ENCODE measurements around the gene PTGIR. TPM values are rescaled to one million over a fixed set of nuclear protein-coding genes. Genes with fewer than 3 reads are reported as not detected.

Gene PTGIR
- total RNA-seq, 4 donors from 2014 or later: 0.55 to 2.4 (median 2.2) TPM; not detected in 1

DNA sequence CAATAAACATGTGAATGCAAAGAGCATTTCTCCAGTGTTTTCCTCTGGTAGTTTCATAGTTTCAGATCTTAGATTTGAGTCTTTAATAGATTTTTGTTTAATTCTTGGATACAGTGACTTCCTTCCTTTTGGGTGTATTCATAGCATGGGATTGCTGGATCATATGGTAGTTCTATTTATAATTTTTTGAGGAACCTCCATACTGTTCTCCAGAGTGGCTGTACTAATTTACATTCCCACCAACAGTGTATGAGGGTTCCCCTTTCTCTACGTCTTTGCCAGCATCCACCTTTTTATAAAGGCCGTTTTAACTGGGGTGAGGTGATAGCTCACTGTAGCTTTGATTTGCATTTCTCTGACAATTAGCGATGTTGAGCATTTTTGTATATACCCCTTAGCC lies 33.0 kb downstream of the PTGIR start:
- Histone ChIP-seq H3K27me3 (no peaks in the 10 kb centered on the region), H3K9me3 (no peaks in the 10 kb centered on the region), H3K27ac (no peak overlapping the region), H3K4me3 (no peak overlapping the region), H3K4me1 (no peaks in the 10 kb centered on the region), H3K36me3 (no peaks in the 10 kb centered on the region)
- in situ Hi-C loops (cut with MboI; ENCODE audit: low pct_ligation_motif_present in 1 of 4, low pct_unique_long_range_greater_than_20kb in 1 of 4, low sequenced_read_pairs in 3 of 4): no loop called here
- no peak for TF ChIP-seq POLR2A (IDR thresholded peaks at IDR 0.05)
- DNase-seq: no peak
- 81 to 83% methylated on average over 3 of the region's 3 CpGs for WGBS, 2 donors (ENCODE audit: low coverage in 1 of 2)
- intact Hi-C loops (cut with DNase I; ENCODE audit: low total_unique reads): no loop called here

DNA sequence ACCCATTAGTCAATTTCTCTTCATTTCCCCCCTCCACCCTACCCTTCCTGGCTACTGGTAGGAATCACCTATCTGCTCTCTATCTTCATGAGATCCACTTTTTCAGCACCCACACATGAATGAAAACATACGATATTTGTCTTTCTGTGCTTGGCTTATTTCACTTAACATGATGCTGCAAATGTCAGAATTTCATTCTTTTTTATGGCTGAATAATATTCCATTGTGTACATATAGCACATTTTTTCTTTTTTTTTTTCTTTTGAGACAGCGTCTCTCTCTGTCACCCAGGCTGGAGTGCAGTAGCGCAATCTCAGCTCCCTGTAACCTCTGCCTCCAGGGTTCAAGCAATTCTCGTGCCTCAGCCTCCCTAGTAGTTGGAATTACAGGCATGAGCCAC lies 33.6 kb downstream of the PTGIR start:
- in situ Hi-C loops (cut with MboI; ENCODE audit: low pct_ligation_motif_present in 1 of 4, low pct_unique_long_range_greater_than_20kb in 1 of 4, low sequenced_read_pairs in 3 of 4) (no loop called here), intact Hi-C loops (cut with DNase I; ENCODE audit: low total_unique reads) (no loop called here)
- Histone ChIP-seq H3K27me3 (no peaks in the 10 kb centered on the region), H3K36me3 (no peaks in the 10 kb centered on the region), H3K9me3 (no peaks in the 10 kb centered on the region), H3K27ac (no peak overlapping the region), H3K4me1 (no peaks in the 10 kb centered on the region), H3K4me3 (no peak overlapping the region)
- DNase-seq: no peak
- 93 to 96% methylated on average over 3 to 4 of the region's 4 CpGs for WGBS, 2 donors (ENCODE audit: low coverage in 1 of 2)
- TF ChIP-seq POLR2A (IDR thresholded peaks at IDR 0.05) (no peak), CTCF (IDR thresholded peaks at IDR 0.05) (no peak), EP300 (IDR thresholded peaks at IDR 0.05; ENCODE audit: low read depth) (no peak), POLR2AphosphoS5 (IDR thresholded peaks at IDR 0.05) (no peak)

DNA sequence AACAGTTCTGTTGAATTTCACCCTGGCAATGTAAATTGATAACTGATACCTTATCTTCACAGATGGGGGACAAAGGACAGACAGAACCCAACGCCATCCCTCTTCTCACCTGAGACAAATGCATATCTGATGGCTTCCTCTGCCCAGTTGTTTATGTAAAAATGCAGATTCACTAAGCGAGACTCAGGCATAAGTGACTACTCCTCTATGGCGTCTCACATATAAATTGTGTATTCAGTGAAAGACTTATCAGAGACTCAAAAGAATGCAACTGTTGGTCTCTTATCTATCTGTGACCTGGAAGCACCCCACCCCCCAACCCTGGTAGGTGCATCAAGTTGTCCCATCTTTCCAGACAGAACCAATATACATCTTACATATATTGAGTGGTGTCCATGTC lies 37.0 kb downstream of the PTGIR start:
- H3K36me3 ChIP-seq: no peaks in the 10 kb centered on the region
- no peaks in the 10 kb centered on the region for H3K4me1 ChIP-seq
- WGBS, 2 donors (ENCODE audit: low coverage in 1 of 2): 86 to 91% methylated on average over 3 of the region's 3 CpGs
- H3K27ac ChIP-seq: no peak overlapping the region
- in situ Hi-C loops (cut with MboI; ENCODE audit: low pct_ligation_motif_present in 1 of 4, low pct_unique_long_range_greater_than_20kb in 1 of 4, low sequenced_read_pairs in 3 of 4) (no loop called here), intact Hi-C loops (cut with DNase I; ENCODE audit: low total_unique reads) (no loop called here)
- DNase-seq: no peak
- no peak overlapping the region for H3K4me3 ChIP-seq
- no peak for TF ChIP-seq POLR2A (IDR thresholded peaks at IDR 0.05)
- no peak for TF ChIP-seq EP300 (IDR thresholded peaks at IDR 0.05; ENCODE audit: low read depth)
- H3K27me3 ChIP-seq: no peaks in the 10 kb centered on the region
- no peaks in the 10 kb centered on the region for H3K9me3 ChIP-seq

DNA sequence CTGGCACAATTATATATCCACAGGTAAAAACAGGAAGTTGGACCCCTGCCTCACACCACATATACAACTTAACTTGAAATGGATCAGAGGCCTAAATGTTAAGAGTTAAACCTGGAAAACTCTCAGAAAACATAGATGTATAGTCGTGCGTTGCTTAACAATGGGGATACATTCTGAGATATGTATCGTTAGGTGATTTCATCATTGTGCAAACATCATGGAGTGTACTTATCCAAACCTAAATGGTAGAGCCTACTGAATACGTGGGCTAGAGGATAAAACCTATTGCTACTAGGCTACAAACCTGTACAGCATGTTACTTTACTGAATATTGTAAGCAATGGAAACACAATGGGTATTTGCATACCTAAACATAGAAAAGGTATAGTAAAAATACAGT lies 38.6 kb downstream of the PTGIR start:
- H3K36me3 ChIP-seq: no peaks in the 10 kb centered on the region
- H3K27me3 ChIP-seq: no peaks in the 10 kb centered on the region
- in situ Hi-C loops (cut with MboI; ENCODE audit: low pct_ligation_motif_present in 1 of 4, low pct_unique_long_range_greater_than_20kb in 1 of 4, low sequenced_read_pairs in 3 of 4): no loop called here
- WGBS, 2 donors (ENCODE audit: low coverage in 1 of 2): 79 to 88% methylated on average over 4 of the region's 4 CpGs
- no peak overlapping the region for H3K4me3 ChIP-seq
- TF ChIP-seq CTCF (IDR thresholded peaks at IDR 0.05) (no peak), POLR2A (IDR thresholded peaks at IDR 0.05) (no peak), EP300 (IDR thresholded peaks at IDR 0.05; ENCODE audit: low read depth) (no peak), POLR2AphosphoS5 (IDR thresholded peaks at IDR 0.05) (no peak)
- intact Hi-C loops (cut with DNase I; ENCODE audit: low total_unique reads): no loop called here
- no peak for DNase-seq
- H3K4me1 ChIP-seq: no peaks in the 10 kb centered on the region
- H3K9me3 ChIP-seq: no peaks in the 10 kb centered on the region
- H3K27ac ChIP-seq: no peak overlapping the region

- no peak overlapping the region for H3K27ac ChIP-seq
- TF ChIP-seq POLR2AphosphoS5 (IDR thresholded peaks at IDR 0.05): no peak
- no peaks in the 10 kb centered on the region for H3K36me3 ChIP-seq
- H3K9me3 ChIP-seq: no peaks in the 10 kb centered on the region
- no peaks in the 10 kb centered on the region for H3K27me3 ChIP-seq
- no peaks in the 10 kb centered on the region for H3K4me1 ChIP-seq
- in situ Hi-C loops (cut with MboI; ENCODE audit: low pct_ligation_motif_present in 1 of 4, low pct_unique_long_range_greater_than_20kb in 1 of 4, low sequenced_read_pairs in 3 of 4) (no loop called here), intact Hi-C loops (cut with DNase I; ENCODE audit: low total_unique reads) (no loop called here)
- 90% methylated on average over 1 of the region's 1 CpG for WGBS, 2 donors (ENCODE audit: low coverage in 1 of 2)
- no peak overlapping the region for H3K4me3 ChIP-seq
- DNase-seq: no peak
These were observed 39.4 kb downstream of the PTGIR start for GRCh38 chr19:46585539-46585938.

DNA sequence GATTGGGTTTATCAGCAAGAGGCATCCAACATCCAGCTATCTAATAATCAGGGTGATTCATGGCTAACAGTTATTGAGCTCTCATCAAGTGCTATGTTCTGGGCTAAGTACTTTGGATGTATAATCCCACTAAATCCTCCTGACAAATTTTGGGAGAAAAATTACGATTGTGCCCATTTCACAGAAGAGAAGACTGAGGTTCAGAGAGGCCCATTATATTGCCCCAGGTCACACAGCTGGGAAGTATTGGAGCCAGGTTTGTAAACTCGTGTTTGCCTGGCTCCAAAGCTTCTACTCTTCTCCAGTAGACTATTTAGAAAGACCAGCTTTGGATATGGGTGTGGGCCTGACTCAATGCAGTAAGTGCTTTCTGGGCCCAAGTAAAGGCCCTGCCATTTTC lies 44.6 kb downstream of the PTGIR start:
- intact Hi-C loops (cut with DNase I; ENCODE audit: low total_unique reads) (no loop called here), in situ Hi-C loops (cut with MboI; ENCODE audit: low pct_ligation_motif_present in 1 of 4, low pct_unique_long_range_greater_than_20kb in 1 of 4, low sequenced_read_pairs in 3 of 4) (no loop called here)
- Histone ChIP-seq H3K4me3 (no peak overlapping the region), H3K4me1 (no peaks in the 10 kb centered on the region), H3K9me3 (no peaks in the 10 kb centered on the region), H3K27ac (no peak overlapping the region), H3K27me3 (no peaks in the 10 kb centered on the region), H3K36me3 (no peaks in the 10 kb centered on the region)
- no peak for DNase-seq
- WGBS, 2 donors (ENCODE audit: low coverage in 1 of 2): 82% methylated on average over 2 of the region's 2 CpGs; no CpG with 5 or more reads in 1 of the 2 donors
- TF ChIP-seq CTCF (IDR thresholded peaks at IDR 0.05): no peak

Data from transverse colon (tissue), 4 donors.